ENCODE results near the gene ATP9A. TPM values are rescaled to one million over a fixed set of nuclear protein-coding genes. Genes with fewer than 3 reads are reported as not detected.

ATP9A gene
- total RNA-seq, 1 experiment from 2014 or later = 18.6 TPM

- no peak for TF ChIP-seq EZH2 (IDR thresholded peaks at IDR 0.05; ENCODE audit: low read depth)
- TF ChIP-seq CTCF (conservative IDR thresholded peaks at IDR 0.05) = no peak
- Histone ChIP-seq H3K4me3 (peak overlapping the region; percentile 44; the same call in 1 of the 2 replicates), H3K9me3 (ENCODE audit: insufficient read depth, low read depth) (no peaks in the 10 kb centered on the region), H3K27ac (peak overlapping the region; percentile 97), H3F3A (ENCODE audit: insufficient read depth, low read depth) (peaks cover 68% of the 10 kb centered on the region), H3K27me3 (ENCODE audit: insufficient read depth, low read depth) (no peaks in the 10 kb centered on the region), H3K4me1 (replicated peaks; ENCODE audit: insufficient read depth) (peaks cover 62% of the 10 kb centered on the region), H2AFZ (peak overlapping the region; percentile 48; the same call in 1 of the 2 replicates), H3K79me2 (ENCODE audit: low read depth) (peaks cover 66% of the 10 kb centered on the region), H3K36me3 (ENCODE audit: low read depth) (no peaks in the 10 kb centered on the region), H3K9me2 (ENCODE audit: insufficient read depth) (no peaks in the 10 kb centered on the region), H4K20me1 (ENCODE audit: insufficient read depth) (no peaks in the 10 kb centered on the region), H3K4me2 (peak overlapping the region; percentile 75)
- BruUV-seq (replicated peaks) = TSS peak; percentile 22
- ChIA-PET CTCF (interaction anchor here (1.5 to 2.3 kb wide), 2 partner anchors 18 to 49 kb away, joined by 3 to 7 read pairs; no protein-coding TSS in a partner anchor), POLR2A (ENCODE audit: unreplicated experiment) (no interaction called here)
- DNase-seq = peak in 1 of 2 experiments; percentile 61
- intact Hi-C loops (cut with micrococcal nuclease; ENCODE audit: unreplicated experiment) = no loop called here
Observed at GRCh38 chr20:51749674-51750036, 18.5 kb downstream of the ATP9A start.

DNA sequence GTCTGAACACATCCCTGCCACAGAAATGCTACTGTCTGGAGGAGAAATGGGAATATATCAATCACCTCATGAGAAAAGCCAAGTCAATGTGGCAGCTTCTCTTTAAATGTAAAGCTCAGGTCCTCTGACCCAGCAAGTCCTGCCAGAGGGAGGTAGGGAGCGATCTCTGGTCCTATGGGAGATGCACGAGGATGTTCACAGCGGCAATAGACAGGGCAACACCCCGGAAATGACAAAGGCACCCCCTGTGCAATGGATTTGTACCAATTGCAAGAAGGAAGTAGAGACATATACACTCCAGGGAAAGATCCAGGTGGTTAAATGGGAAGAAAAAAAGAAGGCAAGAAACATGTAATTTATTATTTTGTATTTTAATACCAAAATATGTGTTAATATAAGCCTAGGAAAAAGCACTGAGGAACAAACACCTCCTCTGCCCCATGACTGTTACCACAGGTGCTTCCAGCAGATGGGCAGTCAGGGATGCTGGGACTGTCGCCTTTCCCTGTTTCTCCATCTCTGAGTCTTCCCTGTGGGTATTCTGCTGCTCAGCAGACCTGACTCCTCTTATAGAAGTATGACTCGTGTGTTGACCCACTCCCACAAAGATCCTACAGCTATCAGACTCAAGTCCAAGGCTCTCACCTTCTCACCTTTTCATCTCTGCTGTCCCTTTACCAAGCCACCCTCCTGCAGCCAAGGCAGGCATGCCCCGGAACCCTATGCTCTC, 20.8 kb downstream of the ATP9A start:
- CTCF ChIA-PET = no interaction called here
- Histone ChIP-seq H3K36me3 (ENCODE audit: low read depth) (no peaks in the 10 kb centered on the region), H3K4me2 (no peak overlapping the region), H3K9me3 (ENCODE audit: insufficient read depth, low read depth) (no peaks in the 10 kb centered on the region), H3K4me3 (no peak overlapping the region), H4K20me1 (ENCODE audit: insufficient read depth) (no peaks in the 10 kb centered on the region), H3K27me3 (ENCODE audit: insufficient read depth, low read depth) (no peaks in the 10 kb centered on the region), H3K4me1 (replicated peaks; ENCODE audit: insufficient read depth) (peaks cover 70% of the 10 kb centered on the region), H3F3A (ENCODE audit: insufficient read depth, low read depth) (peaks cover 67% of the 10 kb centered on the region), H3K9me2 (ENCODE audit: insufficient read depth) (no peaks in the 10 kb centered on the region), H2AFZ (no peak overlapping the region), H3K27ac (peak overlapping the region; percentile 97; the same call in 1 of the 2 replicates), H3K79me2 (ENCODE audit: low read depth) (peaks cover 51% of the 10 kb centered on the region)
- TF ChIP-seq EZH2 (IDR thresholded peaks at IDR 0.05; ENCODE audit: low read depth) = no peak
- TF ChIP-seq CTCF (conservative IDR thresholded peaks at IDR 0.05) = no peak
- no TSS peak for BruUV-seq (replicated peaks)
- intact Hi-C loops (cut with micrococcal nuclease; ENCODE audit: unreplicated experiment) = no loop called here
- DNase-seq = no peak
- POLR2A ChIA-PET (ENCODE audit: unreplicated experiment) = no interaction called here

GRCh38 chr20:51745804-51746203, 22.4 kb downstream of the ATP9A start:
- Histone ChIP-seq H4K20me1 (ENCODE audit: insufficient read depth) (no peaks in the 10 kb centered on the region), H3K9me2 (ENCODE audit: insufficient read depth) (no peaks in the 10 kb centered on the region), H3K4me2 (no peak overlapping the region), H3K79me2 (ENCODE audit: low read depth) (peaks cover 53% of the 10 kb centered on the region), H2AFZ (no peak overlapping the region), H3K9me3 (ENCODE audit: insufficient read depth, low read depth) (no peaks in the 10 kb centered on the region), H3K27ac (peak overlapping the region; percentile 95), H3K4me1 (replicated peaks; ENCODE audit: insufficient read depth) (peaks cover 68% of the 10 kb centered on the region), H3K36me3 (ENCODE audit: low read depth) (no peaks in the 10 kb centered on the region), H3K4me3 (no peak overlapping the region), H3K27me3 (ENCODE audit: insufficient read depth, low read depth) (no peaks in the 10 kb centered on the region), H3F3A (ENCODE audit: insufficient read depth, low read depth) (peaks cover 64% of the 10 kb centered on the region)
- intact Hi-C loops (cut with micrococcal nuclease; ENCODE audit: unreplicated experiment) = no loop called here
- ChIA-PET CTCF (no interaction called here), POLR2A (ENCODE audit: unreplicated experiment) (interaction anchor here (0.6 kb wide), 1 partner anchor 340 kb away, joined by 8 read pairs; no protein-coding TSS in a partner anchor)
- DNase-seq = no peak
- TF ChIP-seq CTCF (conservative IDR thresholded peaks at IDR 0.05) (no peak), EZH2 (IDR thresholded peaks at IDR 0.05; ENCODE audit: low read depth) (no peak)
- BruUV-seq (replicated peaks) = no TSS peak
